ENCODE data around the gene SNRK. TPM values are rescaled to one million over a fixed set of nuclear protein-coding genes. Genes with fewer than 3 reads are reported as not detected.
A peak's percentile ranks its signal among the peaks of the same experiment; 100 is the strongest.

SNRK gene
- total and polyA plus RNA-seq, 5 donors = 12.1 to 29.0 (median 27.2) TPM

DNA sequence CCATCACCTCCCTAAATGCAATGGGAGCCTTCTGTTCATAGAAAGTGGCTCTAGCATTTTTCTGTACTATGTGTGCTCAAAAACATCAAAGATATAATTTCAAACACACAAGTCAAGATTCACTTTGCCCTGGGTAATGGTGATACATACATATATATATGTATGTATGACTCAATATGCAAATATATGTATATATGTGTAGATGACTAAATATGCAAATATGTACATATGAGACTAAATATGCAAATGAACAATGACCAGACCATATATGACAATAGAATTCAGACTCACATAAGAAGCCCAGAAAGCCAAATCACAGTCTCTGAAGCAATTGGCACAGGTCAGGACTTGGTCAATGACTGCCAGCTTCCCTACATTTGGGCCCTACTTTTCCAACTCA is 36.9 kb upstream of the SNRK start:
- ATAC-seq (no peak), DNase-seq (no peak)
- peaks cover 14% of the 10 kb centered on the region for H3K4me1 ChIP-seq (ENCODE audit: control insufficient read depth, insufficient read depth, low read length)
- intact Hi-C loops (cut with DNase I) = no loop called here
- H3K9me3 ChIP-seq (ENCODE audit: control insufficient read depth, low read length) = no peaks in the 10 kb centered on the region
- no peak overlapping the region for H3K27ac ChIP-seq (ENCODE audit: low read length)
- no peaks in the 10 kb centered on the region for H3K27me3 ChIP-seq (ENCODE audit: control insufficient read depth, insufficient read depth)
- H3K4me3 ChIP-seq (ENCODE audit: low read length) = no peak overlapping the region

DNA sequence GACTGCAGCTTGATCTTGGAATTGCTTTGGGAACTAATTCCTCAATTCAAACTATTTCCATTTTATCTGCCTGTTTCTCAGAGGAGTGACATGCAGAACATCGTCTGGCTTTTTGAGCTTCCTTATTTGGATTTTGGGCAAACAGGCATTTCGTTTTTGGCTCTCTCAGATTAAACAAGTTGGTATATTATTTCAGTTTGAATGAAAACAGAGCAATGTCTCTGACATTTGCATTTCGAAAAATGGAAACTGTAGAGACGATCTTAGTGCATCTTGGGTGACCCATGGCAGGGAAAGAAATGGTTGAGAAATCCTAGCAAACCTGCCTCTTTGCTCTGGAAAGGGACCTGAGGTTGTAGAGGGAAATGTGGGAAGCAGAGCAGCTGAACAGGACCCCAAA is 33.0 kb upstream of the SNRK start:
- H3K4me3 ChIP-seq (ENCODE audit: low read length) = no peak overlapping the region
- intact Hi-C loops (cut with DNase I) = no loop called here
- WGBS = 80% methylated on average over 4 of the region's 4 CpGs

DNA sequence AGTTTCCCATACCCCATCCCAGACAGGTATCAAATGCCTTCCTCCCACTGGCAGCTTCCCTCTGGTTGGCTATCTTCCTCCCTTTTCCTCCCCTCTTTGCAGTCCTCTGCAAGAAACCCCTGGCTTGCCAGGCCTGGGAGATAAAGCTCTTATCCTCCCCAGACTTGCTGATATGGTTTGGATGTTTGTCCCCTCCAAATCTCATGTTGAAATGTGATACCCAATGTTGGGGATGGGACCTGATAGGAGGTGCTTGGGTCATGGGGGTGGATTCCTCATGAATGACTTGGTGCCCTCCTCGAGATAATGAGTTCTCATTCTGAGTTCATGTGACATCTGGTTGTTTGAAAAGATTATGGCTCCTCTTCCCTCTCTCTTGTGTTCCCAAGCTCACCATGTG is 32.2 kb upstream of the SNRK start:
- ATAC-seq (no peak), DNase-seq (no peak)
- Histone ChIP-seq H3K9me3 (ENCODE audit: control insufficient read depth, low read length) (no peaks in the 10 kb centered on the region), H3K4me3 (ENCODE audit: low read length) (no peak overlapping the region), H3K27me3 (ENCODE audit: control insufficient read depth, insufficient read depth) (no peaks in the 10 kb centered on the region), H3K4me1 (ENCODE audit: control insufficient read depth, insufficient read depth, low read length) (no peaks in the 10 kb centered on the region), H3K27ac (ENCODE audit: low read length) (no peak overlapping the region)
- whole genome bisulfite sequencing = 45% methylated on average over 1 of the region's 1 CpG
- intact Hi-C loops (cut with DNase I) = no loop called here

More for the DNA sequence above, 33.0 kb upstream of the SNRK start:
- peaks cover 5% of the 10 kb centered on the region for H3K4me1 ChIP-seq (ENCODE audit: control insufficient read depth, insufficient read depth, low read length)
- H3K27me3 ChIP-seq (ENCODE audit: control insufficient read depth, insufficient read depth) = no peaks in the 10 kb centered on the region
- no peak overlapping the region for H3K27ac ChIP-seq (ENCODE audit: low read length)
- H3K9me3 ChIP-seq (ENCODE audit: control insufficient read depth, low read length) = no peaks in the 10 kb centered on the region
- no peak for DNase-seq
- no peak for ATAC-seq

DNA sequence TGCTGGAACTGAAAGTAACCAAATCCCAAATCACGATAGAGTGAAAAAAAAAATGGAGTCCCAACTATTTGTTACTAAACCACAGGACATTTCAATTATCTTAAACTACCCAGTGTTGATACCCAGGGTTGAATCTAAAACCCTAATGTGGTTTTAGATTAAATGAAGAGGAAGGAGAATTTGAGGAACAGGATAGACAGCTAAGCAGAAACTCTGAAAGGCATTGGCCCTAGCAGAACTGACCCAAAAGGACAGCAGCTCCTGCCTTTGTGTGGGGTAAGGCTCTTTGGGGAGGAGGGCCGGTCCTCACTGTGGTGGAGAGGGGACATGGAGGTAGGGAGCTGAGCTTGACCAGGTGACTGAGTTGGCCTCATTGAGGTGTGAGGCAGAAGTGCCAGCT is 30.7 kb upstream of the SNRK start:
- WGBS = 81% methylated on average over 2 of the region's 2 CpGs
- intact Hi-C loops (cut with DNase I) = no loop called here
- Histone ChIP-seq H3K9me3 (ENCODE audit: control insufficient read depth, low read length) (no peaks in the 10 kb centered on the region), H3K27ac (ENCODE audit: low read length) (no peak overlapping the region), H3K4me1 (ENCODE audit: control insufficient read depth, insufficient read depth, low read length) (no peaks in the 10 kb centered on the region), H3K27me3 (ENCODE audit: control insufficient read depth, insufficient read depth) (no peaks in the 10 kb centered on the region), H3K4me3 (ENCODE audit: low read length) (no peak overlapping the region)
- DNase-seq = no peak
- no peak for ATAC-seq

DNA sequence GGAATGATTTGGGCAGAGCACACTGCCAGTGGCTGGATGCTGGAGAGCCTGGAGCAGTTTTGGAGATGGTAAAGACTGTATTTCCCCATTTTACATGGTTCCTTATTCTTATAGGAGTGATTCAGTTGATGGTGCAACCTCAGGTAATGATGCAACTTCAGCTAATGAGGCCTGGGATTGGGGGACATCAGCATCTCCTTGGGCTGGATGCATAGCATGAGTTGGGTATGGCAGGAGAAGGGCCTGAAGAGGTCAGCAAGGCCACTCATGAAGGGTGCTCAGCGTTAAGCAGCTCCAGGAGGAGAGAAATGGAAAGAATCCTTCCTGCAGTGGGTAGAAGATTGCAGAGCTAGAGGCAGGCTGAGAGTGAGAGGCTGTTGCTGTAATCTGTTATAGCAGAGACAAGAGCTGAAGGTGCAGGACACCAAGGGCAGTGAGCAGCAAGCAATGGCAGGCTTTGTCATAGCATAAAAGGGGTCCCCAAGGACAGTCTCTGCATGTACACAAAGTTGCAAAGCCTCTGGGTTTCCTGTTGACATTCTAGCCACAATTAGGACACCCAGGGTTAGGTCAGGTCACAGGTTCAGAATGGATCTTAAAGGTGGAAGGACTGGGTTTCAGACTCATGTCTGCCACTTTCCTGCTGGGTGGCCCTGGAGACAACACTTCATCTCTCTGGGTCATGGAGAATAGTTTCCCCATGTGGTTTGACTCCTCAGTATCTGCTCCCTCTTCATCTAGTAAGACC is 29.5 kb upstream of the SNRK start:
- intact Hi-C loops (cut with DNase I) = no loop called here
- 69% methylated on average over 1 of the region's 1 CpG for WGBS
- H3K27ac ChIP-seq (ENCODE audit: low read length) = no peak overlapping the region
- ATAC-seq = peak; percentile 12 to 31
- H3K9me3 ChIP-seq (ENCODE audit: control insufficient read depth, low read length) = no peaks in the 10 kb centered on the region
- H3K27me3 ChIP-seq (ENCODE audit: control insufficient read depth, insufficient read depth) = no peaks in the 10 kb centered on the region
- no peaks in the 10 kb centered on the region for H3K4me1 ChIP-seq (ENCODE audit: control insufficient read depth, insufficient read depth, low read length)
- DNase-seq = no peak
- no peak overlapping the region for H3K4me3 ChIP-seq (ENCODE audit: low read length)

DNA sequence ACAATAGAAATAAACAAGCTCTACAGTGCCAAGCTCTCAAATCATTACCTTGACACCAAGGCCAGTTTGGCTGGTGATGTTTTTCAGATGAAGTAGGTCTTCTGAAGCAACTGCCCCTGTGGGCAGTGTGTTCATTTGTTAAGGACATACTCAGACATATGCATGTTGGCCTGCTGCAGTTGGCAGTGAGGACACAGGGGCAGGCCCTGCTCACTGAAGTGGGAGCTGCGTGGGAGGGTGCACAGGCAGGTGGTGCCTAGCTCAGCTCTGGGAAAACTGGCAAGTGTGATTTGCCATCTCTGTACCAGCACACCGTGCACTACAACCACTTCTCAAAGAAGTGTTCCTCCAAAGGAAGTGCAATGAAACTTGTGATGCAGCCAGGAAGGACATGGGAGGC is 28.5 kb upstream of the SNRK start:
- Histone ChIP-seq H3K9me3 (ENCODE audit: control insufficient read depth, low read length) (no peaks in the 10 kb centered on the region), H3K4me1 (ENCODE audit: control insufficient read depth, insufficient read depth, low read length) (no peaks in the 10 kb centered on the region), H3K4me3 (ENCODE audit: low read length) (no peak overlapping the region), H3K27me3 (ENCODE audit: control insufficient read depth, insufficient read depth) (no peaks in the 10 kb centered on the region), H3K27ac (ENCODE audit: low read length) (no peak overlapping the region)
- intact Hi-C loops (cut with DNase I) = no loop called here
- ATAC-seq (peak in 1 of 2 donors; percentile 27), DNase-seq (no peak)
- 73% methylated on average over 2 of the region's 2 CpGs for WGBS

DNA sequence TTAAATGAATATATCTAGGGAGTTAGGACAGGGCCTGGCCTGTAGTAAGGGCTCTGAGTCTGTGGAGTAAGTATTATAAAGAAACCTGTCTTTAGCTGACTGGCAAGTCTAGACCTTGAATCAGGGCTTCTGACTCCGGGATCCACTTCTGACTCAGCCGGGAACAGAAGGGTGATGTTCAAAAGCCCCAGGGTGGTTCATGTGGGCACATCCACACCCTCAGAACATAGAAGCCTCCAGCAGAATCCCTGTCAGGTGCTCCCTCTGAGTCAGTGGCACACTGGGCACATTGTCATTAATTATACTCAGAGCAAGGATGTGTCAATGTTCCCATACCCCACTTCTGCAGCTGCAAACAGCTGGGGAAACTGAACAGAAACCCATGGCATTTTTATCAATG is 26.7 kb upstream of the SNRK start:
- 94% methylated on average over 2 of the region's 2 CpGs for WGBS
- no peak overlapping the region for H3K27ac ChIP-seq (ENCODE audit: low read length)
- H3K27me3 ChIP-seq (ENCODE audit: control insufficient read depth, insufficient read depth) = no peaks in the 10 kb centered on the region
- no peaks in the 10 kb centered on the region for H3K4me1 ChIP-seq (ENCODE audit: control insufficient read depth, insufficient read depth, low read length)
- no peak for DNase-seq
- intact Hi-C loops (cut with DNase I) = no loop called here
- ATAC-seq = no peak
- H3K4me3 ChIP-seq (ENCODE audit: low read length) = no peak overlapping the region
- H3K9me3 ChIP-seq (ENCODE audit: control insufficient read depth, low read length) = no peaks in the 10 kb centered on the region

DNA sequence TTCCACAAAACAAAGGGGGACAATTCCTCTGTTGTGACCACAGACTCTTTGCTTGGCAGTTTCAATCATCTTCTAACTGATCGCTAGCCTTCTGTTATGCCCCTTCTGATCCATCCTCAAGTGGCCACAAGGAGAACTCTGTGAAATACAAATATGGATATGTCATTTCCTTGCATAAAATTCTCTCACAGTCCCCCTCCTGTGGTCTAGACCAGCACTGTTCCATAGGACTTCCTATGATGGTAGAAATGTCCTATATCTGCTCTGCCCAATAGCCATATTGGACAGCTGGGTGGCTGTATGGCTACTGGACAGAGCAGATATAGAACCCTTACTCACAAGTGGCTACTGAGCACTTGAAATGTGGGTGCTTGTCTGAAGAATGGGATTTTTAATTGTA is 25.9 kb upstream of the SNRK start:
- Histone ChIP-seq H3K4me1 (ENCODE audit: control insufficient read depth, insufficient read depth, low read length) (no peaks in the 10 kb centered on the region), H3K27ac (ENCODE audit: low read length) (no peak overlapping the region), H3K27me3 (ENCODE audit: control insufficient read depth, insufficient read depth) (no peaks in the 10 kb centered on the region), H3K4me3 (ENCODE audit: low read length) (no peak overlapping the region), H3K9me3 (ENCODE audit: control insufficient read depth, low read length) (no peaks in the 10 kb centered on the region)
- no peak for DNase-seq
- no peak for ATAC-seq
- intact Hi-C loops (cut with DNase I) = no loop called here
- WGBS = 98% methylated on average over 1 of the region's 1 CpG

DNA sequence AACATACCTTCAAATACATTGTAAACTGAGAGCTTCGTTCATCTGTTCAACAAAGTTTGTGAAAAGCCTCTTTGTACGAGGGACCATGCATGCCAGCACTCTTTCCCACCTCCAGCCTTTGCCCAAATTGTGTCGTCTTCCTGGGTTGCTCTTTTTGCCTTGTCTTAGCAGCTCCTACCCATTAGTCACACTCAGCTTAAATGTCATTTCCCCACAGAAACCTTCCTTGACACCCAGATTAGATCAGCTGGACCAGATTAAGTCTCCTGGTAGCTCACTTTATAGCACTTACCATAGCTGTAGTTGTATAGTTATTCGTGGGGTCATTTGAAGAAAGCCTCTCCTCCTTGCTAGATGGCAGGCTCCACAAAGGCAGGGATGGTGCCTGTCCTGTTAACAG is 24.1 kb upstream of the SNRK start:
- 83% methylated on average over 4 of the region's 4 CpGs for WGBS
- ATAC-seq (no peak), DNase-seq (no peak)
- intact Hi-C loops (cut with DNase I) = no loop called here
- Histone ChIP-seq H3K27ac (ENCODE audit: low read length) (no peak overlapping the region), H3K9me3 (ENCODE audit: control insufficient read depth, low read length) (no peaks in the 10 kb centered on the region), H3K27me3 (ENCODE audit: control insufficient read depth, insufficient read depth) (no peaks in the 10 kb centered on the region), H3K4me1 (ENCODE audit: control insufficient read depth, insufficient read depth, low read length) (no peaks in the 10 kb centered on the region), H3K4me3 (ENCODE audit: low read length) (no peak overlapping the region)

DNA sequence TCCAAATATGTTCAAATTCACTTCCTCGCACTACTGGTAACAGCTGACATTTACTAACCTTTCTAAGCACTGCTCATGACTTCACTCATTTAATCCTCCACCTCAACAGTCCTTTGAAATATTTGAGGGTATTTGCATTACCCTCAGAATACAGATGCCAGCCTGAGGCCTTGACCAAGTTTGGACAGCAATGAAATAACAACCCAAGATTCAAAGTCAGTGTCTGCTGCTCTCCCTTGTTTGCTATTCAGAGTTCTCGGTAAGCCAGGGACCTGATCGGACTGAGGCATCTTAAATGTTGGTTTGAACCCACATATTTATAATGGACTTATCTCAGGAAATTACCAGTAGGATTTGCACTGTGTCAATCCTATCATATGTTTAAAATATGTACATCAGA is 19.9 kb upstream of the SNRK start:
- Histone ChIP-seq H3K9me3 (ENCODE audit: control insufficient read depth, low read length) (no peaks in the 10 kb centered on the region), H3K27ac (ENCODE audit: low read length) (no peak overlapping the region), H3K4me3 (ENCODE audit: low read length) (no peak overlapping the region), H3K27me3 (ENCODE audit: control insufficient read depth, insufficient read depth) (no peaks in the 10 kb centered on the region), H3K4me1 (ENCODE audit: control insufficient read depth, insufficient read depth, low read length) (no peaks in the 10 kb centered on the region)
- ATAC-seq (no peak), DNase-seq (no peak)
- 64% methylated on average over 3 of the region's 3 CpGs for WGBS
- intact Hi-C loops (cut with DNase I) = no loop called here

DNA sequence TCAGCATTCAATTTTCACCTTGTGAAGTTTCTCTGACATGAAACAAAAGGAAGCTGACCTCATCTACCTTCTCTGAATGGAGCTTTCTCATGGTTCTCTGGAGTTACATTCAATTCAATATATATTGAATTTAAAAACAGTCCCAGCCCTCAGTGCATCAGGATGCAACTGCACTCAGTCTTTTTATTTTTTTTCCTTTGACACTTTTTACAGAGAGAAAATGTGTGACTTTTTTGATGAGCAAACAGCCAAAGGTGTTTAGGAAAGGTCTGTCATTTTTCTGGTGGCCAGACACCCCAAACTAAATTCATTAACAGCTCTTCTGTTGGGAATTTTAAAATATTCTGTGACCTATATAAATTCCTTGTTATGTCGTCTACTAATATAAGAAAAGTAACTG is 19.3 kb upstream of the SNRK start:
- 67% methylated on average over 1 of the region's 1 CpG for WGBS
- Histone ChIP-seq H3K27me3 (ENCODE audit: control insufficient read depth, insufficient read depth) (no peaks in the 10 kb centered on the region), H3K4me1 (ENCODE audit: control insufficient read depth, insufficient read depth, low read length) (no peaks in the 10 kb centered on the region), H3K9me3 (ENCODE audit: control insufficient read depth, low read length) (no peaks in the 10 kb centered on the region), H3K27ac (ENCODE audit: low read length) (no peak overlapping the region), H3K4me3 (ENCODE audit: low read length) (no peak overlapping the region)
- DNase-seq = no peak
- intact Hi-C loops (cut with DNase I) = no loop called here
- ATAC-seq = no peak

DNA sequence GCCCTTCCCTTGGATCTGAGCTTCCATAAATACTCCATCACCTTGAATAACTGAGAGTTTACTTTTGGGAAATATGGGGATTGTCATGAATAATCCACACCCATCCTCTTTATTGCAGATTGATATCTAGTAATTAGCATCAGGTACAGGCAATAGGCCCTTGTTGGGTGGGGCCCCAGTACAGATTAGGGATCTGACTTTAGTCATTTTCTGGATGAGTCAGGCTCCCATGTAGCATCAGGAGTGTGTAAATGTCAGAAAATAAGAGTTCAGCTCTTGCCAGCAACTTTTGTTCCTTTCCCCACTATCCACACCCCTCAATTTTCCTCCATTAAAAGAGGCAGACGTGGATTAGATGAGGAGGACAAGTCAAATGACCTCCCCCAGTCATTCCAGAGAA is 17.7 kb upstream of the SNRK start:
- H3K9me3 ChIP-seq (ENCODE audit: control insufficient read depth, low read length) = no peaks in the 10 kb centered on the region
- DNase-seq (no peak), ATAC-seq (peak in 1 of 2 donors; percentile 49)
- H3K4me3 ChIP-seq (ENCODE audit: low read length) = no peak overlapping the region
- no peaks in the 10 kb centered on the region for H3K27me3 ChIP-seq (ENCODE audit: control insufficient read depth, insufficient read depth)
- intact Hi-C loops (cut with DNase I) = no loop called here
- 93% methylated on average over 1 of the region's 1 CpG for whole genome bisulfite sequencing
- no peaks in the 10 kb centered on the region for H3K4me1 ChIP-seq (ENCODE audit: control insufficient read depth, insufficient read depth, low read length)
- H3K27ac ChIP-seq (ENCODE audit: low read length) = no peak overlapping the region
